Stimulated activated CD8-positive, alpha-beta memory T cell treated with anti-CD3 and anti-CD28 coated beads, Interleukin-12 subunit alpha, Interleukin-12 subunit beta, amount 100 ng/mL, for 1 hour (primary cell): ENCODE results near the gene CEP72.
"Not testable (repeated sequence)": the region's sequence is repeated elsewhere in the genome, so short reads cannot be mapped to it uniquely, and the experiment has no call there.

Experiments
- DNase-seq: peaks from one replicate; pipeline ENCODE4 v3.0.0-alpha.2; 2020; ENCODE audit warnings: low read depth

Gene CEP72

DNA sequence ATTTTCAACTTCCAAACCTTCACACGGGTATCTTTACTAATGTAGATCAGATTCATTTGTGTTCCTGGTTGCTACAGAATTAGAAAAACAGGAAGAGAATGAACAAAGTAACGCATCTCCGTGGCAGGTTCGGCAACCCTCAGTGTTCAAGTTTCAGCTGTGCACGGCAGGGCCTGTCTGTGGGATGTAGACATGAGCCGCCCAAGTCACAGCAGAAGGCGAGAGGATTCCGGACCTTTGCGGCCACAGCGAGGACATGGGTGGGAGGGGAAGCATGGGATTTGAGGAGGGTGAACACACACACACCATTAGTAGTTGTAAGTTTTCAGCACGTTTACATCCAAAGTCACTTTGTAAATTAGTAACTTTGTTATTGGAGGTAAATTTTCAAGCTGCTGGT is 31.7 kb upstream of the CEP72 start:
- no peak for DNase-seq

DNA sequence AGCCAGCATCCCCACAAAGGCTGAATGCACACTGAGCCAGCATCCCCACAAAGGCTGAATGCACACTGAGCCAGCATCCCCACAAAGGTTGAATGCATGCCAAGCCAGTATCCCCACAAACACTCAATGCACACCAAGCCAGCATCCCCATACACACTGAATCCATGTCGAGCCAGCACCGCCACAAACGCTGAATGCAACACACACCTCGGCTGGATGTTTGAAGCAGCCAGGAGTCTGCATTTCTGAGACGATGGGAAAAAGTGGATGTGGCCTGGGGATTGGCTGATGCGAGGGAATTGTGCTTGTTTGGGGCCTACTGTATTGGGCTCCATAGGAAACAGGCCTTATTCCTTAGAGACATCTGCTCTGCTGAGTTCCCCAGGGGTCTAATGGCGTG is 30.9 kb upstream of the CEP72 start:
- no peak for DNase-seq

DNA sequence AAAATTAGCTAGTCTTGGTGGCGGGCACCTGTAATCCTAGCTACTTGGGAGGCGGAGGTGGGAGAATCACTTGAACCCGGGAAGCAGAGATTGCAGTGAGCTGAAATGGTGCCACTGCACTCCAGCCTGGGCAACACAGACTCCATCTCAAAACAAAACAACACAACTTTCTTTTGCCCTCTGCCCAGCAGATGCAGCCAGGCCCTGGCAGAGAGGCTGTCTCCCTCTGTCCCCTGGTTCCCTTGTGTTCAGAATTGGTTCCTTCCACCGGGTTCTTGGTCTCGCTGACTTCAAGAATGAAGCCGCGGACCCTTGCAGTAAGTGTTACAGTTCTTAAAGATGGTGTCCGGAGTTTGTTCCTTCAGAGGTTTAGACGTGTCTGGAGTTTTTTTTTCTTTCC is 30.2 kb upstream of the CEP72 start:
- no peak for DNase-seq

DNA sequence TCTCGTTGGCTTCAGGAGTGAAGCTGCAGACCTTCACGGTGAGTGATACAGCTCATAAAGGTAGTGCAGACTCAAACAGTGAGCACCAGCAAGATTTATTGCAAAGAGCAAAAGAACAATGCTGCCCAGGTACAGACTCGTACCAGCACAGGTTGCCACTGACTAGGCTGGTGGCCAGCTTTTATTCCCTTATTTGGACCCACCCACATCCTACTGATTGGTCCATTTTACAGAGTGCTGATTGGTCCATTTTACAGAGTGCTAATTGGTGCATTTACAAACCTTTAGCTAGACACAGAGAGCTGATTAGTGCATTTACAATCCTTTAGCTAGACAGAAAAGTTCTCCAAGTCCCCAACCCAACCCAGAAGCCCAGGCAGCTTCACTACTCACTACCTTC is 29.7 kb upstream of the CEP72 start:
- DNase-seq, result not testable (repeated sequence)

DNA sequence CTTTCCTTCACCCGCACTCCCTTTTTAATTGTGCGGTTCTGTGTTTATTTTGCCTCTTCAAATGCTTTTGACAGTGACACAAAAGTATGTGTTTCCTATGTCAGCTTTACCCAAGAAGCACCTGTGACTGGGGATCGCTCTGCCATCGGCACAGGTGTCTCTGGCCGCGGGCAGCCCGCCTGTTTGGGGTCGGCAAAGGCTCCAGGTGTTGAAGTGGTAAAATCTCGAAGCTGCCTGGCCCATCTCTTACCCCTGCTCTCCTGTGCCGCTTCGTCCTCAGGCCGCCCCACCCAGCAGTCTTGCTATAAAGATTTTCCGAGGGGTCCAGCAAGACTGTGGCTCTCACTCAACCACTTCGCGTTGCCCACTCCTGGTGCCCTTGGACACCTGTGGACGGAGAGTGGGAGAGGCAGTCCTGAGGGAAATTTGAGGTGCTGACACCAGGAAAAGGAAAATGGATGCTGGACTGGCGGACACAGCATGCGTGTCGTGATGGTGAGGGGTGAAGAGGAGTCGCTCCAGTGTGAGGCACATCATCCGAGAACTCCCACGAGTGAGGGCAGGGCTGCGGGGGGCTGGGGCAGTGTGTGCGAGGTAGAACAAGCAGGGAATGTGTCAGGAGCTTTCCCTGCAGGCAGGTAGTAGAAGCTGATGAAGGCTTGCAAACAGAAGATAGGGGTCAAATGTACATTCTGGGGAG is 29.1 kb upstream of the CEP72 start:
- no peak for DNase-seq

DNA sequence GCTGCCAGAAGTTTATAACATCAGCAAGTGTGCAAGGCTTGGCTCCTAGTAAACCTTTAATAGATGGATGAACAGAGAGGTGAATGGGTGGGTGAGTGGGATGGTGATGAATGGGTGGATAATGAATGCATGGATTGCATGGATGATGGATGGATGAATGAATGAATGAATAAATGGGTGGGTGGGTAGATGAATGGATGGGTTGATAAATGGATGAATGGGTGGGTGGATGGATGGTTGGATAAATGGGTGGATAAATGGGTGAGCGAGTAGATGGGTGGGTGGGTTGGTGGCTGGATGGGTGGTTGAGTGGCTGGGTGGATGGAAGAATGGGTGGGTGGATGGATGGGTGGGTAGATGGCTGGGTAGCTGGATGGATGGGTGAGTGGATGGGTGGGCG is 28.5 kb upstream of the CEP72 start:
- no peak for DNase-seq

DNA sequence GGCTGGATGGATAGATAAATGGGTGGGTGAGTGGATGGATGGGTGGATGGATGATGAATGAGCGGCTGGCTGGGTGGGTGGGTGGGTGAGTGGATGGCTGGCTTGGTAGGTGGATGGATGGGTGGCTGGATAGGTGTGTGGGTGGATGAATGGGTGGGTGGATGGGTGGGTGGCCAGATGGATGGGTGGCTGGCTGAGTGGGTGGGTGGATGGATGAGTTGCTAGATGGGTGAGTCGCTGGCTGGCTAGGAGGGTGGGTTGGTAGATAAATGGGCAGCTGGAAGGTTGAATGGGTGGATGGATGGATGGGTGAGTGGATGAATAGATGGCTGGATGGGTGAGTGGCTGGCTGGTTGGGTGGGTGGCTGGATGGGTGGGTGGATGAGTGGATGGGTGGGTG is 27.9 kb upstream of the CEP72 start:
- no peak for DNase-seq

DNA sequence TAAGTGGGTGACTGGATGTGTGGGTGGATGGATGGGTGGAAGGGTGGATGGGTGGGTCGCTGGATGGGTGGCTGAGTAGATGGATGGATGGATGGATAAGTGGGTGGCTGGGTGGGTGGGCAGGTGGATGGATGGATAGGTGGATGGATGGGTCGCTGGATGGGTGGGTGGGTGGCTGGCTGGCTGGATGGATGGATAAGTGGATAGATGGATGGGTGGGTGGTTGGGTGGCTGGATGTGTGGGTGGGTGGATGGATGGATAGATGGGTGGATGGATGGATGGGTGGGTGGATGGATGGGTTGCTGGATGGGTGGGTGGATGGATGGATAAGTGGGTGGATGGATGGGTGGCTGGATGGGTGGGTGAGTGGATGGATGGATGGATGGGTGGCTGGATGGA is 27.3 kb upstream of the CEP72 start:
- DNase-seq, result no peak

DNA sequence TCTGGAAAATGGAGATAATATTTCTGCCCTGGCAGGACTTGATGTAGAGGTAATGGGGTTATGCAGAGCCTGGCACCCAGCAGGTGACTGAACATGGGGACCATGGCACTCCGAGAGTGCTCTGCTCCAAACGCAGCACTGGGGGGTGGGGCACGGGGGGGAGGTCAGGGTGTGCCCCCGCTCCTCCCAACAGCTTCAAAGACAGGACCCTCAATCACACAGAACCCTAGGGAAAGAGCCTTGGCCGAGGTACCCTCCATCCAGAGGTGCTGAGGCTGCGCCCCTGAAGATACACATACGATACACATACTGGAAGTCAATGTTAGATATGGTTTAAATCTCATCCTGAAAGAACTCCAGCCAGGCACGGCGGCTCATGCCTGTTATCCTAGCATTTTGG is 26.6 kb upstream of the CEP72 start:
- no peak for DNase-seq

DNA sequence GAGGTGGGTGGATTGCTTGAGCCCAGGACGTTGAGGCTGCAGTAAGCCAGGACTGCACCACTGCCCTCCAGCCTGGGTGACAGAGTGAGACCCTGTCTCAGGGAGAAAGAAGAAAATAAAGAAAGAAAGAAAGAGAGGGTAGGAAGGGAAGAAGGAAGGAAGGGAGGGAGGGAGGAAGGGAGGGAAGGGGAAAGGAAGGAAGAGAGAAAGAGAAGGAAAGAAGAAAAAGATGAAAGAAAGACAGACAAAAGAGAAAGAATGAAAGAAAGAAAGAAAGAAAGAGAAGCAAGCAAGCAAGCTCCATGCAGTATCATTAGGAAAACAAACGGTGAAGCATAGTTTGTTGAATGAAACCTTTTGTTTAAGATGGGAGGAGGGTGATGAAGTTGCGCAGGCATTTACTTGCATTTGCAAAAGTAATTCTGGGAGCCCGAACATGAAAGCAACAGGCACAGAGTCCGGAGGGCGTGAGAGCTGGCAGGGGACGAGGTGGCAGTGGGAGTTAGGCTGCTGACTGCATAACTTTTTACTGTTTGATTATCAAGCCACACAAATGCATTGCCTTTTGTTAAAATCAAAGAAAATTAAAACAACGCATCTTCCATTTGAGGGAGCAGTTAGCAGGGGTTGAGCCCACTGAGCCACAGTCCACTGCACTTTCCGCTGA is 26.0 kb upstream of the CEP72 start:
- no peak for DNase-seq

DNA sequence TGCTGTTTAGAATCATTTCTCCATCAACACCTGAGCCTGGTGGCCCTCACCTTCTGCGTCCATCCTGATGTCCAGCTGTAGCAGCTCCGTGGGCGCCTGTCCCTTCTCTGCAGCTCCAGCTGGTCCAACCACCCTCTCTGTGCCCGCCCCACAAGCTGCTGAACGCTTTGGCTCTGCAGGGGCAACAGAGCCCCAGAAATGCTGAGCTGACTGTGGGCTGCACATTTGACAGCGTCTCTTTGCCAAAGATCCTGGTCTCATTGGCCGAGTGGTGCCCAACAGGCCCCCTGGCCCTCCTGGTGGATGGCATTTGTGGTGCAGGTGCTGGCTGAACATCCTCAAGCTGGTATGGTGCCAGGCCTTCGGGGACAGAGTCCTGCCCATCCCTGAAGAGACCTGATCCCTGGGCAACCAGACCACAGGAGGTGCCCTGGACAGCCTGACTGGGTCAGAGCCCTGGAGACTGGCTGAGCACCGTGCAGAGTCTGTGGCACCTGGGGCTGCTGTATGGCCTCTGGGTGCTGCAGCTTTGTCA is 25.3 kb upstream of the CEP72 start:
- no peak for DNase-seq

DNA sequence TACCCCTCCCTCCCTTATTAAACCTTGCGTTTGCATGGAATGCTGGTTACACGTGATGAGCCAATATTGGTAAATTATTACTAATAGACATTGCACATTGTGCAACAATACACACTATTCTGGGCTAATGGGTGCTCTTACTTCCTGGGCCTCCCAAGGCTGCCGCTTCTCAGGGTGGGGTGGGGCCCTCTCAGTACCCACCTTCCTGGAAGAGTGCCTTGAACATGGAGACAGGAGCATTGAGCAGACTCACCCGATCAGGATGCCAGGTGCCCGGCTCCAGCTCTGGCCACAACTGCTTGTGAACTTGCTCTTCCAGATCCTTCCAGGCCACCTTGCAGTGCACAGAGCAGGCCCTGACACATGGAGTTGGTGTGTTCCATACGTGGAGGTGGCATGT is 24.7 kb upstream of the CEP72 start:
- no peak for DNase-seq

DNA sequence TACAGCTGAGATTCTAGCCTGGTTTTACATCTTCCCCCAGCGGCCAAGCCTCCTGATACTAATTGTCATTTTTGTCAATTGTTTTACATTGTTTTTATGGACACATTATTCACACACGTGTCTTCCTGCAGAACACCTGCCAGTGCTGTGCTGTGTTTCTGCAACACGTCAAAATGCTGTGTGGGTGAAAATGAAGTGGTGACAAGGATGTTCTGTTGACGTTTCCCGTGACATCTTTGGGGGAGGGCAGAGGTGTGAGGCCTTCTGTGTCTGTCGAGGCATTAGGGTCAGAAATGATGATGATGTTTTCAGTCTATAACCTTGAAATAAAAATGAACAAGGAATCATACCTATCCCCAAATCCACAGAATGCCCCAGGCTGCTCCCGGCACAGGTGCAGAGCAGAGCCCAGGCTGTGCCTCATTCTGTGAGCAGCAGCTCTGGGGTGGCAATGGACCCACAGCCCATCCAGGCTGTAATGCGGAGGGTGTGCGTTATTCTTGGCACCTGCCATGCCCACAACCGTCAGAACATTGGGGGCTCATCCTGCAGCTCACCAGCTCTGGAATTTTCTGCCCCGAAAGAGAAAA is 23.6 kb upstream of the CEP72 start:
- no peak for DNase-seq

DNA sequence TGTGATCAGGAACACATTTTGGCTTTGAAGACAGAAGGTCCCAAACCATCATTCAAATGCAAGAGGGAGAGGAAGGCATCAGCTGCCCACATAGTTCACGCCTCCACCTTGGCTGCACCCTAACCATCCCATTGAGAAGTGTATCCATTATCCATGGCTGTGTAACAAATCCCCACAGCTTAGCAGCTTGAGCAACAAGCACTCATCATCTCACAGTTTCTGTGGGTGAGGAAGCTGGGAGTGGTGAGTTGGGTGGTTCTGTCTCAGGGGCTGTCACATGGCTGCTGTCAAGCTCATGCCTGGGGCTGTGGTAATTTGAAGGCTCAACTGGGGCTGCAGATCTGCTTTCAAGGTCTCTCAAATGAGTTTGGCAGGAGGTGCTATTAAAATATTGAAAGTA is 23.0 kb upstream of the CEP72 start:
- no peak for DNase-seq

DNA sequence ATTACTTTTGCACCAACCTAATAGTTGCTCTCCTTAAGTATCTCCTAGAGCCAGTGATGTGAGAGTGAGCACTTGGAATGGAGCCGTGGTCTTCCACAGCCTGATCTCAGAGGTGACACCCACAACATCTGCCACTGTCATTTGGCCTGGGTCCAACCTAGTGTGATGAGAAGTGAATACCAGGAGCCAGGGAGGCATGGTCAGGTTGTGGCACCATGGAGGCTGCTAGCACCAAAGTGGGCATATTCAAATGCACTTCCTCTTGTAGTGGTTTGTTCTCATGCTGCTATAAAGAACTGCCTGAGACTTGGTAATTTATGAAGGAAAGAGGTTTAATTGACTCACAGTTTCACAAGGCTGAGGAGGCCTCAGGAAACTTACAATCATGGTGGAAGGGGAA is 22.6 kb upstream of the CEP72 start:
- DNase-seq, result no peak

DNA sequence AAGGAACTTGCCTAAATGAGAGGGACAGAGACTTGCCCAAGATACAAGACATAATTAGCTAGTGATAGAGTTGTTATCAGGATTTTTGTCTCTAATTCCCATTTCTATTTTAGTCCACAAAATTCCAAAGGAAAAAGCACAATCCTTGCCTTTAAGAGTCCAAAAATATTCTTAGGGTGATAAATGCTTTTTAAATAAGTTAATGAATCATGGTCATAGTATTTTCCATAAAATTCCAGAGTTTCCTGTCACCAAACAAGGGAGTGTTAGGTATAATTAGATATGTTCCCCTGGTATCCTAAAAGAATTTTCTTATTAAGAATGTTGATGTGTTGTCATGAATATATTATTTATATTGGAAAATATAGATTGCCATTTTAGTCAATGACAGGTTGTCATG is 21.8 kb upstream of the CEP72 start:
- DNase-seq, result no peak

DNA sequence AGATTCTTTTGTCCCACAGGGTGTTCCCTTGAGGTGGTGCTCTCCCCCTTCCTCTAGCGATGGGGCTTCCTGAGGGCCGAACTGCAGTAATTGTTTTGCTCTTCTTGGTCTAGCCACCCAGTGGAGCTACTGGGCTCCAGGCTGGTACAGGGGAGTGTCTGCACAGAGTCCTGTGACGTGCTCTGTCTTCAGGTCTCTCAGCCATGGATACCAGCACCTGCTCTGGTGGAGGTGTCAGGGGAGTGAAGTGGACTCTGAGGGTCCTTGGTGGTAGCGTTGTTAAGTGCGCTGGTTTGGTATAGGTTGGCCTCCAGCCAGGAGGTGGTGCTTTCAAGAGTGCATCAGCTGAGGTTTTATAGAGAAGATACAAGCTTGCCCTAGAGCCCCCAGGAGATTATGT is 20.4 kb upstream of the CEP72 start:
- DNase-seq, result no peak

DNA sequence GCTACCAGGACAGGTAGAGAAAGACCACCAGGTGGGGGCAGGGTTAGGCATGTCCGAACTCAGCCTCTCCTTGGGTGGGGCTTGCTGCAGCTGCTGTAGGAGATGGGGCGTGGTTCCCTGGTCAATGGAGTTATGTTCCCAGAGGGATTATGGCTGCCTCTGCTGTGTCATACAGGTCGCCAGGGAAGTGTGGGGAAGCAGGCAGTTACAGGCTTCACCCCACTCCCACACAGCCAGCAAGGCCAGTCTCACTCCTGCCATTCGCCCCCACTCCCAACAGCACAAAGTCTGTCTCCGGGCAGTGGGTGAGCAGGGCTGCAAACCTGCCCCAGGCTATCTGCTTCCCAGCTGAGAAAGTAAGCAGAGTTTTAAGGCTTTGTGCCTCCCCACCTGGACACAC is 20.0 kb upstream of the CEP72 start:
- DNase-seq, result no peak

DNA sequence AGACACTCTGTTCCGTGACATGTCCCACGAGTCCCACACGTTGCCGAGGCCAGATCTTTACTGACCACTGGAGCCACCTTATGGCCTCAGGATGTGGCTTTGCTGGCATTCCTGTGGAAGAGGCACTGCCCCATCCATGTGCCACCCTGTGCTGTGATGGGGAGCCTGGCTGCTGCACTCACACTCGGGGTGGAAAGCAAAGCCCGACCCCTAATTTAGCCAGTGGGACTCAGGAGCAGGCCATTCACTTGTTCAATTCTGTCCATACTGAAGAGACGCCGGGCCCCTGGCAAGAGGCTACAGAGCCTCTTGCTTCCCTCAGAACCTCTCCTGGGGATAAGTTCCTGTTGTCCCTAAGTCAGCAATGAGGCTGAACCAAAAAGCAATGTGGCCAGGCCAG is 18.6 kb upstream of the CEP72 start:
- DNase-seq, result no peak

DNA sequence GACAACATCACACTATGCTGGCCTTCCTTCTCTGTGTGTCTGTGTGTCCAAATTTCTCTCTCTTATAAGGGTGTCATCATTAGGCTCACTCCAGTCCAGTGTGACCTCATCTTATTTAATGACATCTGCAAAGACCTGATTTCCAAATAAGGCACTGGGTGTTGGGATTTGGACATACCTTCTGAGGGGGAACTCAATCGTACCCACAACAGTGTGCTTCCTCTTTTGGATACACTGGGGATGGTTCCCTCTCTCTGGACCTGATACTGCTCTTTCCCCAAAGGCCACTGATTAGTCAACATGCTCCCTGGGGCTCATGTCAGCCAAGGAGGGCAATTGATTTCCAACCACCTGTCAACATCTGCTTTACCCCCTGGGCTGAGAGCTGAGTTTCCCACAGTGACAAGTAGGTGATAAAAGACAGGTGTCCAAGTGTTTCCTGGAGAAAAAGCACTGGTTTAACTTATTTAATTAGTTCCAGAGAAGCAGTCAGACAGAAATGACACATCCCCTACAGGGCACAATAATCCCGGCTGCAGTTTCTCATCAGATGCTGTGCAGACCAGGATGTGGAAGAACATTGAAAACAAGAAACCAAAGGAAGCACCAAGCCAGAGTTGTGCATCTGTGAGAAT is 17.8 kb upstream of the CEP72 start:
- DNase-seq, result no peak

DNA sequence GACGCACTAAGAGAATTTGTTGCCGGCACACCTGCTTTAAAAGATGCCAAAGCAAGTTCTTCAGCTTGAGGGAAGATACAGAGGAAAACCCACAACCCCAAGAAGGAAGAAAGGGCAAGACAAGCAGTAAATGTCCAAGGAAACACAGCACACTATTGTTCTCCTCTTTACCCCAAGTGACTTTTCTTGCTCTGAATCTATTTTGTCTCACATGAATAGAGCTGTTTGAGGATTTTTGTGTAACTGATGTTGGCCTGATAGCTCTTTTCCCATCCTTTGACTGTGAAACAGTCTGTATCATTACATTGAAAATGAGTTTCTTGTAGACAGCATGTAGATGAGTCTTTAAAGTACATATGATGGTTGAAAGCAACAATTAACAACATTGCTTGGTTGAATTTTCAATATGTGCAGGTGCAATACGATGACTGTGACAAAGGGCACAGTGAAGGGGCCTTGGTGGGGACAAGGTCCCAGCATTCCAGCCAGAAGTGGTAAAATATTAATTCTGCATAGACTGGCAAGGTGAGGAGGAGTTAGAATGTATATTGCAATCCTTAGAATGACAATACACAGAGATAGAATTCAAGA is 16.8 kb upstream of the CEP72 start:
- no peak for DNase-seq

DNA sequence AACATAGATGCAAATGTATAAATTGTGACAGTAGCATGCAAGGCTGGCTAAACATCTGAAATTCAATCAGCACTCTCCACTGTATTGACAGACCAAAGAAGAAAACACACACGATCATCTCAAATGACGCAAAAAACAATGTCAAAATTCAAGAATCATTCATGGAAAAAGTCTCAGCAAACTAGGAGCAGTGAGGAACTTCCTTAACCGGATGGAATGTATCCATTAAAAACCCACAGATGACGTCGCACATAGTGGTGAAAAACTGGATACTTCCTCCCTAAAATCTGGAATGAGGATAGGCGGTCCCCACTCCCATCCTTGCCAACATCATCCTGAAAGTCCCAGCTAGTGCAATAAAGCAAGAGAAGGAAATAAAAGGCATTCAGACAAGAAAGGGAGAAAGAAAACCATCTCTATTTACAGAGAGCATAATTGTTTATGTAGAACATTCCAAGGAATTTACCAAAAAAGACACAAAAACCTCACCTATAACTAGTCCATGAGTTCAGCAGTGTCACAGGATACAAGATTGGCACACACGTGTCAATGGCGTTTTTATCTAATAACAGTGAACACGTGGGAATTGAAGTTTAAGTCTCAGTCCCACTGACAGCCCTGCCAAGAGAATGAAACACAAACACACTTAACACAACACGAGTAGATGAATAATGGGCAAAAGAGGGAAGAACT is 14.1 kb upstream of the CEP72 start:
- no peak for DNase-seq
